Naive thymus-derived CD4-positive, alpha-beta T cell (primary cell): Measurements from ENCODE around the gene XXYLT1. TPM values are rescaled to one million over a fixed set of nuclear protein-coding genes. Genes with fewer than 3 reads are reported as not detected.
"Not testable (repeated sequence)": the region's sequence is repeated elsewhere in the genome, so short reads cannot be mapped to it uniquely, and the experiment has no call there.

Experiments
- ATAC-seq: fragments of 150-1000 bp; cut with Tn5 transposase; 2 replicates; pipeline ENCODE4 v1.10.0; 2021; ENCODE audit warnings: mild to moderate bottlenecking, moderate library complexity
- CTCF ChIA-PET: fragments of 350-600 bp; sonication (Branson Sonifier 250); formaldehyde crosslinking; loops from one replicate; lab custom pipeline; 2021; ENCODE audit warnings: antibody characterized with exemption; lab: Charles Lee
- POLR2A ChIA-PET: fragments of 350-600 bp; sonication (Branson Sonifier 250); formaldehyde crosslinking; loops from one replicate; lab custom pipeline; 2021; ENCODE audit warnings: antibody characterized with exemption, inconsistent platforms; lab: Charles Lee
- DNase-seq, 9 donors: peaks; one replicate each; pipeline versions ENCODE4 v3.0.0 to v3.0.0-alpha.2; 2020 to 2022; ENCODE audit warnings: mixed read lengths in 1 of 9
- H3K27ac ChIP-seq: one replicate; pipeline ENCODE4 v1.7.0; 2013; ENCODE audit warnings: mild to moderate bottlenecking, low read depth, low read length, moderate library complexity
- H3K27me3 ChIP-seq, 2 donors: one replicate each; pipeline ENCODE4 v1.7.0; 2013; ENCODE audit warnings: low read length in 2 of 2, mild to moderate bottlenecking in 2 of 2, moderate library complexity in 2 of 2; ENCODE audit not compliant: control insufficient read depth in 2 of 2, insufficient read depth in 2 of 2
- H3K36me3 ChIP-seq, 3 experiments: 1 replicate in 2 of 3; 2 replicates in 1 of 3; pipeline ENCODE4 v1.7.0; 2013; ENCODE audit warnings: low read length in 3 of 3, mild to moderate bottlenecking in 3 of 3, moderate library complexity in 1 of 3; ENCODE audit not compliant: insufficient read depth in 3 of 3, control insufficient read depth in 2 of 3
- H3K4me1 ChIP-seq, 2 donors: one replicate each; pipeline ENCODE4 v1.7.0; 2013; ENCODE audit warnings: low read length in 2 of 2, mild to moderate bottlenecking in 2 of 2, moderate library complexity in 1 of 2; ENCODE audit not compliant: control insufficient read depth in 2 of 2, insufficient read depth in 2 of 2
- H3K4me3 ChIP-seq: 2 replicates; pipeline ENCODE4 v1.7.0; 2013; ENCODE audit warnings: mild to moderate bottlenecking, low read length
- H3K9me3 ChIP-seq, 3 experiments: 1 replicate in 2 of 3; 2 replicates in 1 of 3; pipeline ENCODE4 v1.7.0; 2013; ENCODE audit warnings: low read length in 3 of 3; ENCODE audit not compliant: control insufficient read depth in 2 of 3
- H3K27ac Mint-ChIP-seq, 9 donors: one replicate each; pipeline ENCODE4 v1.8.0; 2020 to 2022; ENCODE audit warnings: mixed read lengths in 9 of 9, mild to moderate bottlenecking in 8 of 9, moderate library complexity in 5 of 9, inconsistent platforms in 2 of 9
- H3K27me3 Mint-ChIP-seq, 5 donors: one replicate each; pipeline ENCODE4 v1.8.0; 2021 to 2022; ENCODE audit warnings: mixed read lengths in 5 of 5, mild to moderate bottlenecking in 1 of 5
- H3K36me3 Mint-ChIP-seq, 5 donors: one replicate each; pipeline ENCODE4 v1.8.0; 2020 to 2022; ENCODE audit warnings: mixed read lengths in 5 of 5, mild to moderate bottlenecking in 3 of 5, inconsistent platforms in 1 of 5
- H3K4me1 Mint-ChIP-seq, 7 donors: one replicate each; pipeline ENCODE4 v1.8.0; 2020 to 2022; ENCODE audit warnings: mixed read lengths in 7 of 7, mild to moderate bottlenecking in 3 of 7, inconsistent platforms in 1 of 7
- H3K4me3 Mint-ChIP-seq, 10 donors: one replicate each; pipeline ENCODE4 v1.8.0; 2020 to 2022; ENCODE audit warnings: mild to moderate bottlenecking in 10 of 10, mixed read lengths in 10 of 10, moderate library complexity in 6 of 10, inconsistent platforms in 2 of 10
- H3K9me3 Mint-ChIP-seq, 11 donors: one replicate each; pipeline ENCODE4 v1.8.0; 2020 to 2022; ENCODE audit warnings: mixed read lengths in 11 of 11, mild to moderate bottlenecking in 4 of 11, inconsistent platforms in 1 of 11, moderate library complexity in 1 of 11
- intact Hi-C, 2 donors: fragments of 100-400 bp; cut with micrococcal nuclease; formaldehyde crosslinking; loops; one replicate each; pipeline ENCODE4 v1.15.1; 2023
- polyA plus RNA-seq, 2 donors: library from polyadenylated mRNA; unstranded; fragments of 300-500 nt; fragmentation: Illumina TruSeq; gene quantifications; one replicate each; pipeline ENCODE4 v1.2.3, GENCODE V29; 2021
- total RNA-seq, 6 experiments: library from RNA in 5 of 6; stranded (reverse) in 5 of 6; gene quantifications; 1 replicate in 5 of 6; 2 replicates in 1 of 6; pipeline ENCODE4 v1.2.3 and lab custom pipeline; 2021 to 2026

The XXYLT1 gene
- total and polyA plus RNA-seq, 7 experiments from 2014 or later, result 4.1 to 11.7 (median 7.2) TPM

GRCh38 chr3:195109098-195109657 lies 161.8 kb downstream of the XXYLT1 start:
- H3K27me3 ChIP-seq, result no peaks in the 10 kb centered on the region
- H3K27ac ChIP-seq, result no peak overlapping the region
- no peaks in the 10 kb centered on the region for H3K36me3 ChIP-seq
- ChIA-PET CTCF (interaction anchor here (4.1 kb wide), 1 partner anchor 426 kb away, joined by 53 read pairs; no protein-coding TSS in a partner anchor), POLR2A (no interaction called here)
- H3K9me3 ChIP-seq, result no peaks in the 10 kb centered on the region
- Mint-ChIP-seq H3K27ac (no peak overlapping the region), H3K36me3 (no peaks in the 10 kb centered on the region), H3K9me3 (no peaks in the 10 kb centered on the region), H3K4me1 (peaks cover 4 to 7% (median 6%) of the 10 kb centered on the region in 7 donors), H3K4me3 (no peak overlapping the region), H3K27me3 (no peaks in the 10 kb centered on the region)
- intact Hi-C loops, result loop anchor here (5.0 to 10.0 kb wide), 2 partner anchors 153 to 634 kb away; no protein-coding TSS in a partner anchor
- H3K4me1 ChIP-seq, result no peaks in the 10 kb centered on the region
- no peak overlapping the region for H3K4me3 ChIP-seq
- ATAC-seq (no peak), DNase-seq (no peak)

GRCh38 chr3:195107593-195107992 lies 163.4 kb downstream of the XXYLT1 start:
- no peak overlapping the region for H3K27ac ChIP-seq
- H3K27ac Mint-ChIP-seq, result peak overlapping the region in 1 of 9 donors; percentile 36
- H3K36me3 ChIP-seq, result no peaks in the 10 kb centered on the region
- H3K9me3 ChIP-seq, result no peaks in the 10 kb centered on the region
- DNase-seq (no peak), ATAC-seq (no peak)
- H3K27me3 ChIP-seq, result no peaks in the 10 kb centered on the region
- peaks cover 4 to 7% (median 6%) of the 10 kb centered on the region in 7 donors for H3K4me1 Mint-ChIP-seq
- intact Hi-C loops, result loop anchor here (2.0 to 10.0 kb wide), 3 partner anchors 155 to 633 kb away; no protein-coding TSS in a partner anchor
- H3K4me1 ChIP-seq, result no peaks in the 10 kb centered on the region
- H3K9me3 Mint-ChIP-seq, result no peaks in the 10 kb centered on the region
- ChIA-PET CTCF (interaction anchor here (1.3 to 4.1 kb wide), 2 partner anchors 12 to 425 kb away, joined by 5 to 53 read pairs; no protein-coding TSS in a partner anchor), POLR2A (no interaction called here)
- no peaks in the 10 kb centered on the region for H3K27me3 Mint-ChIP-seq
- H3K4me3 ChIP-seq, result no peak overlapping the region
- H3K4me3 Mint-ChIP-seq, result no peak overlapping the region
- no peaks in the 10 kb centered on the region for H3K36me3 Mint-ChIP-seq

- H3K36me3 Mint-ChIP-seq, H3K27me3 ChIP-seq, H3K9me3 Mint-ChIP-seq, ATAC-seq, H3K27ac Mint-ChIP-seq, H3K4me3 ChIP-seq, H3K27me3 Mint-ChIP-seq, H3K27ac ChIP-seq, H3K4me1 Mint-ChIP-seq, H3K36me3 ChIP-seq, DNase-seq, H3K4me1 ChIP-seq, POLR2A ChIA-PET, H3K9me3 ChIP-seq: not testable (repeated sequence)
- peak overlapping the region in 1 of 10 donors; percentile 10 for H3K4me3 Mint-ChIP-seq
- intact Hi-C loops, result loop anchor here (2.0 to 10.0 kb wide), 3 partner anchors 155 to 632 kb away; no protein-coding TSS in a partner anchor
- CTCF ChIA-PET, result interaction anchor here (0.7 to 4.1 kb wide), 7 partner anchors 13 to 434 kb away, joined by 3 to 53 read pairs (median 7); partner anchors contain the start of genes FAM43A and LSG1
These were observed 163.9 kb downstream of the XXYLT1 start for GRCh38 chr3:195107031-195107430.

- no peak overlapping the region for H3K4me3 ChIP-seq
- H3K9me3 Mint-ChIP-seq, result no peaks in the 10 kb centered on the region
- peak; percentile 89 for ATAC-seq
- no peaks in the 10 kb centered on the region for H3K9me3 ChIP-seq
- ChIA-PET CTCF (interaction anchor here (0.7 to 4.1 kb wide), 7 partner anchors 13 to 434 kb away, joined by 3 to 53 read pairs (median 7); partner anchors contain the start of genes FAM43A and LSG1), POLR2A (no interaction called here)
- H3K27ac ChIP-seq, result no peak overlapping the region
- DNase-seq, result peak; percentile 44 to 82 (median 70)
- no peaks in the 10 kb centered on the region for H3K36me3 Mint-ChIP-seq
- no peaks in the 10 kb centered on the region for H3K36me3 ChIP-seq
- no peaks in the 10 kb centered on the region for H3K4me1 ChIP-seq
- peaks cover 5 to 10% (median 6%) of the 10 kb centered on the region in 7 donors for H3K4me1 Mint-ChIP-seq
- H3K27me3 Mint-ChIP-seq, result no peaks in the 10 kb centered on the region
- intact Hi-C loops, result loop anchor here (1.0 to 10.0 kb wide), 7 partner anchors 153 to 632 kb away; partner anchors contain the start of gene LSG1 (in 1 of the 2)
- H3K27ac Mint-ChIP-seq, result peak overlapping the region in 1 of 9 donors; percentile 43
- H3K27me3 ChIP-seq, result no peaks in the 10 kb centered on the region
- H3K4me3 Mint-ChIP-seq, result peak overlapping the region; percentile 10 to 71 (median 62)
These were observed 164.5 kb downstream of the XXYLT1 start for GRCh38 chr3:195106418-195106906.

GRCh38 chr3:195105841-195106417 lies 165.0 kb downstream of the XXYLT1 start:
- H3K36me3 ChIP-seq, result no peaks in the 10 kb centered on the region
- H3K36me3 Mint-ChIP-seq, result no peaks in the 10 kb centered on the region
- CTCF ChIA-PET, result interaction anchor here (0.9 to 4.1 kb wide), 5 partner anchors 156 to 433 kb away, joined by 3 to 53 read pairs (median 8); partner anchors contain the start of genes FAM43A and LSG1
- no peaks in the 10 kb centered on the region for H3K9me3 Mint-ChIP-seq
- POLR2A ChIA-PET, result no interaction called here
- peak overlapping the region in 7 of 10 donors; percentile 20 to 71 (median 60) for H3K4me3 Mint-ChIP-seq
- DNase-seq, result no peak
- H3K27me3 Mint-ChIP-seq, result no peaks in the 10 kb centered on the region
- H3K27me3 ChIP-seq, result no peaks in the 10 kb centered on the region
- no peaks in the 10 kb centered on the region for H3K4me1 ChIP-seq
- peak overlapping the region in 2 of 9 donors; percentile 4 to 43 for H3K27ac Mint-ChIP-seq
- ATAC-seq, result no peak
- no peaks in the 10 kb centered on the region for H3K9me3 ChIP-seq
- no peak overlapping the region for H3K27ac ChIP-seq
- intact Hi-C loops, result loop anchor here (1.0 to 10.0 kb wide), 7 partner anchors 153 to 631 kb away; partner anchors contain the start of gene LSG1 (in 1 of the 2)
- peaks cover 5 to 15% (median 6%) of the 10 kb centered on the region in 7 donors for H3K4me1 Mint-ChIP-seq
- H3K4me3 ChIP-seq, result no peak overlapping the region

GRCh38 chr3:195105389-195105788 lies 165.6 kb downstream of the XXYLT1 start:
- Histone ChIP-seq H3K36me3 (no peaks in the 10 kb centered on the region), H3K4me3 (no peak overlapping the region), H3K27ac (no peak overlapping the region), H3K4me1 (no peaks in the 10 kb centered on the region), H3K9me3 (no peaks in the 10 kb centered on the region), H3K27me3 (no peaks in the 10 kb centered on the region)
- Mint-ChIP-seq H3K27ac (no peak overlapping the region), H3K27me3 (no peaks in the 10 kb centered on the region), H3K36me3 (no peaks in the 10 kb centered on the region), H3K9me3 (no peaks in the 10 kb centered on the region), H3K4me1 (peaks cover 5 to 20% (median 11%) of the 10 kb centered on the region in 7 donors), H3K4me3 (no peak overlapping the region)
- DNase-seq (no peak), ATAC-seq (no peak)
- intact Hi-C loops, result loop anchor here (5.0 to 10.0 kb wide), 2 partner anchors 157 to 631 kb away; no protein-coding TSS in a partner anchor
- CTCF ChIA-PET, result interaction anchor here (0.7 to 4.1 kb wide), 4 partner anchors 423 to 436 kb away, joined by 3 to 53 read pairs (median 8); partner anchors contain the start of gene LSG1
- POLR2A ChIA-PET, result no interaction called here
